Activated CD4-positive, alpha-beta T cell treated with anti-CD3 and anti-CD28 coated beads, Interleukin-2, amount 50 U/mL, for 48 hours (primary cell): ENCODE results near the gene SMS.
"Not testable (repeated sequence)": the region's sequence is repeated elsewhere in the genome, so short reads cannot be mapped to it uniquely, and the experiment has no call there.

Experiments used
- DNase-seq, 2 experiments: peaks; one replicate each; pipeline ENCODE4 v3.0.0-alpha.2; 2020

Gene SMS

GRCh38 chrX:21940356-21940829, at the start of gene SMS:
TSS of gene SMS (plus strand) at chrX:21940709. CDS start at chrX:21940825, 116 bp downstream.
- DNase-seq: peak; percentile 66 to 70

DNA sequence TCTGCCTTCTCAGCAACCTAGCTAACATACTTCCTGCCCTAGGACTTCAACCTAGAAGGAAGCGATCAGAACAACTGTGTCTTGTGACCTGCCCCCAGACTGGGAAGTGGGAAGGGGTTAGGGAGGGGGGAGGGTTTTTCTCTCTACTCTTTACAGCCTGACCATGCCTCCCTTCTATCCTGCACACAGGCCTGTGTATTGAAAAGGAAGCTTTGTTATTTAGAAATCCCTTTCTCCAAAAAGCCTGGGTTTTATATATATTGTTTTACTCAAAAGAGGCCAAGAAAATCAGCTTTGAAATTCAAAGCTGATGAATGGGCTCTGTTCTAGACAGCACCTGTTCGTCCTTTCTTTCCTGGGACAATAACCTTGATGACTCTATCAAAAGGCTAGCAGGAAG, 35.2 kb upstream of the SMS start:
- no peak for DNase-seq

DNA sequence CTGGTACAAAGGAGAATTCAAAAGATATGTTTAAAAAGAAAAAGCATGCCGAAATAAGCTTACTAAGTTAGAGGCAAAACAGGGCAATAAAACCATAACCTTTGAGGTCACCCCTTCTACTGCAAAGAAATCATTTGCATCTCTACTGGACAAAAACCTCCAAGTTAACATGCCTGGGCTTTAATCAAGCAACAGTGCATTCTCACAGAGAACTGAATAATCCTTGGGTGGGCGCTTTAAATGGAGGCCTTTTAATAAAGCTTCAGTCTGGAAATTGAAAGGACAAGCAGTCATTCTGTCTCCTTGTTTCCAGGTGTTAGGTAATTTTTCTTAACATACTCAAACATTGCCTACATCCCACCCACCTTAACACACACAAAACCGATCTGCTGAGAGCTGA, 34.6 kb upstream of the SMS start:
- no peak for DNase-seq

- no peak for DNase-seq
Observed at GRCh38 chrX:21907260-21907659, 33.2 kb upstream of the SMS start.

DNA sequence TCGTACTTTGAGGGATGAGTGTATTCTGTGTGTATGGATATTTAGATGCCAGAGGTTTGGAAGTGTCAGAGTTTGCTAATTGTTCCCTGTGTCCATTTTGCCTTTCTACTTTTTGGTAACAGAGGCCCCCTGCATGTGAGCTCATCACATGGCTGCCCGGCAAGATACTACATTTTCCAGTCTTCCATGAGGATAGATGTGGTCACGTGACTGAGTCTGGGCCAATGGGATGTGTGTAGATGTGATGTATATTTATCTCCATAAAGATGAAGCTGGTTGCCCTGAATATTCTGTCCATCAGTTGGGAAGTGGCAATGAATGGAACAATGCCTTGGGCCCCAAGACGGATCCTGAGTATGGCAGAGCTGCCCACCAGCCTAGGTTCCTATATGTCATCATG, 29.0 kb upstream of the SMS start:
- no peak for DNase-seq

- no peak for DNase-seq
Observed at GRCh38 chrX:21912220-21912619, 28.3 kb upstream of the SMS start.

GRCh38 chrX:21912989-21913388, 27.5 kb upstream of the SMS start:
- DNase-seq: no peak

DNA sequence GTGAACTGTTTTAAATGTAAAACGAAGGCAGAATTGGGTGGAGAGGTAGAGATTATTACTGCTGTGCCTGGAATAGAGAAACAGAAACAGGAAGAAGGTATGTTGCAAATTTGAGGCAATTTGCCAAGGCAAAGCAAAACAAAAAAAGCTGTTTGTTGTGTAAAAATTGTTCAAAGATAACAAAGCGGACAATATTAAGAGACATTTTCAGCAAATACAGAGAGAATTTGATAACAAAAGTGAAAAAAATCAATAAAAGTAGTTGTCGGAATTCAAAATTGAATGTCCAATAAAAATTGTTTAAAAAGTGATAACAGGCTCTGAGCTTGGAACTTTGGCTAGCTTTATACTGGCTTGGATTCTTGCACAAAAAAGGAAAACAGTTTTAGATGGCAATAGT, 14.4 kb upstream of the SMS start:
- no peak for DNase-seq

DNA sequence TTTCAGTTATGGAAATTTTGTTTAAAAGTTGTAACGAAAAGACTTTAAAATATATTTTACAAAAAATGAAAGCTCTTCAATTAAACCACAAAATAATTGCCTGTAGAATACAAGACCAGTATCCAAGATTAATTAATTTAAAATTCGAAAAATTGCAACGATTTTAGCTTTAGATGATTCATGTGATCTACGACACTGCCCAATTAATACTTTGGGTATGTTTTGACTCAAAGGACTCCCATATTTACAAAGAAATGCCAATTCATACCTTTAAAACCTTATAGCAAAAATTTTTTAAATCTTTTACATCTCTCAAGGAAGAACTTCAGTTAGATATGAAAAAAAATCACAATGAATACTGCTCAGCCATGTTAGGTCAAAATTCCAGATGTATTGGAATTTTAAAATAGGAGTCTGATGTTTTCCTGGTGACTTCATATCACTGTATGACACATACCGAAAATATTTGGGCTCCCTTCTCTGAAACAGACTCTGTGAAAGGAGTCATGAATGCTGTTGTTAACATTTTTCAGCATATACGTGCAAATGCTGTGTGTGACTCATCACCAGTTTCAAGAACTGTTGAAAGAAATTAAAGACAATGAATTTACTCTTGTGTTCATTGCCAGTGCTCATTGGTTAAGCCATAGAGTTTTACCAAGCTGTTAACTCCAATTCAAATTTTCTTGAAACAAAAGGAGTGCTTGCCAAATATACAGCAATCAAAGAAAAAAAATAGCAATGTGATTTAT, 13.8 kb upstream of the SMS start:
- no peak for DNase-seq

- no peak for DNase-seq
Observed at GRCh38 chrX:21929209-21929608, 11.3 kb upstream of the SMS start.

GRCh38 chrX:21930986-21931385, 9.5 kb upstream of the SMS start:
- no peak for DNase-seq

DNA sequence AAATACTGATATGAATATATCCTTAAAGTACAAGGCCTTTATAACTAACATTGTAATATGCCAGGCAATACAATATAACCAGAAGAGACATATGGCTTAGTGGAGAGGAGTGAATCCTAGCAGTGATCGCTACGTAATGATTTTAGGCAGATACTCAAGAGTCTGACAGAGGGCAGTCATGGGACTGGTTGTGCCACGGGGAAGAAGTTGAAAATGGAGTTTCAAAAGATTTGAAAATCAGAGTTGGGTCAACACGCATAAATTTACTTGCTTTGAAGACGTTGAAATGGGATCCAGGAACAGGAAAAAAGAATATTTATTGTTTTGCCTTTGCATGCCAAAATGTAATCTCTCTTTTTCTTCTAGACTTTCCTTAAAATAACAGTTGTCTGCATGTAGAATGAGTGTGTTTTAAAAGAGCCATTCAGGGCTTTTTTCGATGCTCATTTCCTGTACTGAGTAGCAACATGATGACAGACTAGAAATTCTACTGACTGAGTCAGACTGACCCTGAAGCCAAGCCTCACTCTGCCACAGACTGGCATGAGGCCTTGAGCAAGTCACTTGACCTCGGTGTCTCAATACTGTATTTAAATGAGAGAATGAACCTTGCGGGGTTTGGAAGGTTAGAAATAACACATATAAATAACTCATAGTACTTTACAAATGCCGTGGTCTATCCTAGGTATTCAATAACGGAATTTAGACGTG, 8.1 kb upstream of the SMS start:
- no peak for DNase-seq

GRCh38 chrX:21933077-21933476, 7.4 kb upstream of the SMS start:
- no peak for DNase-seq

GRCh38 chrX:21934414-21934813, 6.1 kb upstream of the SMS start:
- DNase-seq: no peak

DNA sequence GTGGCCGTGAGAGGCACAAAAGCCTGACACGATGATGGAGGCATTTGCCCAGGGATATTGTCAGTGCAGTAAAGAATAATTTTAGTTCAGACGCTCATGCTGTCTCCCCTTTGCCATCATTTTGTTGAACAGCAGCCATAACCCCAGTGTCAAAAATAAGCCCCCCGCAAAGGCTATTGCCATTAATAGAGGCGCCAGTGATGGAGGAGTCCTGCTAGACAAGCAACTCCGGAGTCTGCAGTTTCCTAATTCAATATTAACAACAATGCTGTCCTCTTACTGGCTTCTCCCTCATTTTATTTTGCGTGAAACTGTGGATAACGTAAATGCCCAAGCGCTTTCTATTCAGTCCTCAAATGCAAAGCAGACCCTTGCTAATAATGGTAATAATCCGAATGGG, 603 bp upstream of the SMS start:
- DNase-seq: no peak

DNA sequence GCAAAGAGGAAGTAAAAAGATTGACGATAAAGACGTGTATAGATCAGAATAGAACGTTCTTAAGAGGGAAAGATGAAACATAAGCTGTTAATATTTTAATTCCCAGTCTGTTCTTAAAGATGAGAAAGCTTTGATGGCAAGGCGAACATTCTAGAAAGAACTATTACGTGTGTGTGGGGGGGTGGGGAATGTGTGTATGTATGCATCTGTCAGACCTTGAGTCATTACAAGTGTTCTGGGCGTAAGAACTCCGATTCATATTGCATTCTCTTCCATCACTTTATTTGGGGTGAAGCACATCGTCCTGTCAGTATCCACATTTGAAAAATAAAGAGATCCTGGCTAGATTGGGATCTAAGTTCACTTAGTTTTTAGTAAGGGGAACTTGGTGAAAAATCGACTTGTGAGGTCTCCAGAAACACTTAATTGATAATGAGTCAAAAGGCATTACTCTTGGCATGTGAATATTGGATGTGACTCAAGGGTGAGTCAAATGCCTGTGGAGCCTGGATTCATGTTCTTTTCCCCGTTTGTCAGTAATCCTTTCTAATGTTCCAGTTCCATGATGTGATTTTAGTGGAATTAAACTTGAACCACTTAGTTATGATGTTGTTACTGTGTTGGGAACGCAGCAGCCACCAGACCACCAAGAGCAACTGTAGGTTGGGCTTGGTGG, 3.1 kb downstream of the SMS start:
- no peak for DNase-seq

GRCh38 chrX:21944136-21944615, 3.7 kb downstream of the SMS start:
- no peak for DNase-seq

DNA sequence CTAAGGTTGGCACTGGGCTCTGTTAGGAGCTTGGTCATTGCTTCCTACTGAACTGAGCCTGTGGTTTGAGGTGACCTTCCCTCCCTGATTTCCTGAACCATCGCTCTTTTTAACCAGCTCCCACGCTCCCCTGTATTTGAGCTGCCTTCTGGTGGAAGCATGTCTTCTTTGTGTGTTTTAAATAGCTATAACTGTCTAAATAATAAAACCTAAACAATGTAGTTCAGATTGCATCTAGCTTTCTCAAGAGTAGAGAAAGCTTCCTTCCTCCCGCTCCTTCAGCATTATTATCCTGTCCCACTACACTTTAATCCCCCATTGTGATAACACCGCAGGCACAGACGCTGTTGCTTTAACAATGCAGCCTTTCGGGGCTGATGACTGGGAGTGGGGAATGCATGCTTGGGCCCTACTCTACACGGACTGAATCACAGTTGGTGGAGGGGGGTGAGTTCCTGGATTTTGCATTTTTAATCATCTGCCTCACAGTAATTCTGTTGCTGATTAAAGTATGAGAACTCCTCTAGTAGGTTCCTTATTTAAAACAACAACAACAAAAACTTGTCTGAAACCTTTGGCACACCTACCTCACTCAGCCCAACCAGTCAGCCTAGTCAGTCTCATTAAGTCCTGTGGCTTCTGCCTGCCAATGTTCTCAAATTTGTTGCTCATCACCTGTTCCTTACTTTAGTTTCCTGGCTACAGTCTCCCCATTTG, 6.6 kb downstream of the SMS start:
- DNase-seq: no peak

DNA sequence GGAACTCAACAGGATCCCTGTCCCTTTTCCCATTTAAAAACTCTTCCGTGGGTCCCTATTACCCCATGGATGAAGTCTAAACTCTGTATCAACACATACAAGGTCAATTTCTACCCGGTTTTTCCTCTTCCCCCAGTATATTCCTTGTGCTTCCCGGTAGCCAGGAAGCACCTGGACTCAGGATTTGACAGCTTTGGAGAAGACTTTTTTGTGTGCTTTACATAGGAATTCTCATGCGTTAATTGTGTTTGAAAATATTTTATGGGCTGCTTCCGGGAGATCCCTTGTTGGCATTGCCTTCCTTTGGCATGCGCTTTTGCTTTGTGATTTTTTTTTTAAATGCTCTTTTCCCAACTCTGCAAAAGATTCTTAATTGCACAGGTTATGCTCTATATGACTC, 7.2 kb downstream of the SMS start:
- no peak for DNase-seq

DNA sequence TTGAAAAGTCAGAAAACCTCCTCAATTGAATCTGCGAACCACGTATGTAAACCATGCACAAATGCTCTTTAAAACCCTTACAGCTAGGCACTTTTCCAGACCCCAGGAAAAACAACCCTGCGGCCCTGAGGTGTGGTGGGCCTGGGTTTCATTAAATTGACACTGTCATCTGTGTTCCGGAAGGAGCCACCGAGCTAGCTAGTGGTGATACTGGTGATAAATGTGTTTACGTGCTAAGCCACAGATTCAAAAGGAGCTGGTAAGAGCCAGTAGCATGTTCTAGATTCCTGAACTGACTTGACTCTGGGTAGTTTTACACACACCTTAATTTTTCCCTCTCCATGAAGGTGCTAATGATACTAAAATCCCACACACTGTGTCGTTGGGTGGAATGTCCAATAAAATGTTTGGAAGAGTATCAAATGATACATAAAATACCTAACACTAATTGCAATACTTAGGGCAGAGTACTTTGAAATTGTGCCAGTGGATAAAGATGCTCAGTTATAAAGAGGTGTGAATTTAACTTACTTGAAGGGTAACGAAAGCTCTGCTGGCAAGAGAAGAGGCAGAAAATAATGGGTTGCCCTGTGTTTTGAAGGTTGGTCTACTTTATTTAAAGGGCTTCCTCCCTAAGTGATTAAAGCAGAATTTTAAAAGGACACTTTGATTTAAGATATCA, 8.5 kb downstream of the SMS start:
- DNase-seq: no peak

DNA sequence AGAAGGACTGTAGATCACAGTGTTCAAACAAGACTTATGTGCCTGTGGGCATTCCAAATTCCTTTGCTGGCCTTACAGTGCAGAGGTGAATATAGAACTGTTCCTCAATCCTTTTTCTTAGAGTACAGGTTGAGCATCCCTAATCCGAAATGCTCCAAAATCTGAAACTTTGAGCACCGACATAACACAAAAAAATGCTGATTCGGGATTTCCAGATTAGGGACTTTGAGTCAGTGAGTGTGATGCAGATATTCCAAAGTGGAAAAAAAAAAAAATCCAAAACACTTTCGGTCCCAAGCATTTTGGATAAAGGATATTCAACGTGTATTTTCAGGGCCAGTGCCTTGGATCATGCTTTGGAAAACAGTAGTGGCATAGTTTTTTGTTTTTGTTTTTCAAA, 9.2 kb downstream of the SMS start:
- DNase-seq: no peak

DNA sequence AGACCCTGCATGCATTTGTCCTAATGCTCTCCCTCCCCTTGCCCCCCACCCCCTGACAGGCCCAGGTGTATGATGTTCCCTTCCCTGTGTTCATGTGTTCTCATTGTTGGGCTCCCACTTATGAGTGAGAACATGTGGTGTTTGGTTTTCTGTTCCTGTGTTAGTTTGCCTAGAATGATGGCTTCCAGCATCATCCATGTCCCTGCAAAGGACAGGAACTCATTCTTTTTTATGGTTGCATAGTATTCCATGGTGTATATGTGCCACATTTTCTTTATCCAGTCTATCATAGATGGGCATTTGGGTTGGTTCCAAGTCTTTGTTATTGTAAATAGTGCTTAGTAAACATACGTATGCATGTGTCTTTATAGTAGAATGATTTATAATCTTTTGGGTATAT, 10.0 kb downstream of the SMS start:
- DNase-seq: not testable (repeated sequence)

DNA sequence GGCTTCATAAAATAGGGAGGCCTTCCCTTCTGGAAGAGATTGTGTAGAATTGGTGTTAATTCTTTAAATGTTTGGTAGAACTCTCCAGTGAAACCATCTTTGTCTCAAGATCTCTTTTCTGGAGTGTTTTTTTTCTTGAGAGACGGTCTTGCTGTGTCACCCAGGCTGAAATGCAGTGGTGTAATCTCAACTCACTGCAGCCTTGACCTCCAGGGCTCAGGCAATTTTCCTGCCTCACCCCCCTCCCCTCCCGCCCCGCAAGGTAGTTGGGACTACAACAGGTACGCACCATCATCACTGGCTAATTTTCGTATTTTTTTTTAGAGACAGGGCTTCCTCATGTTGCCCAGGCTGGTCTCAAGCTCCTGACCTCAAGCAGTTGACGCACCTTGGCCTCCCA, 12.1 kb downstream of the SMS start:
- DNase-seq: no peak
